GM23338 (cell line): Measurements from ENCODE around the gene BTBD9. TPM values are rescaled to one million over a fixed set of nuclear protein-coding genes. Genes with fewer than 3 reads are reported as not detected.

Experiments
- ATAC-seq: fragments of 200-7000 bp; cut with Tn5 transposase; 3 replicates; pipeline ENCODE4 v1.9.1; 2020
- DNase-seq: peaks from one replicate; pipeline ENCODE4 v3.0.0-alpha.2; 2015; ENCODE audit warnings: low spot score
- H2AFZ ChIP-seq: fragments of 200-600 bp; sonication (generic); 2 replicates; pipeline ENCODE4 v1.8.0; 2016; ENCODE audit warnings: antibody characterized with exemption, mild to moderate bottlenecking, moderate library complexity
- H3F3A ChIP-seq: fragments of 200-600 bp; sonication (generic); replicated peaks from 2 replicates; pipeline ENCODE4 v1.8.0; 2017; ENCODE audit warnings: antibody characterized with exemption, mixed run types, low read depth
- H3K27ac ChIP-seq: fragments of 200-600 bp; sonication (generic); 2 replicates; pipeline ENCODE4 v1.6.1; 2016; ENCODE audit warnings: low read depth
- H3K27me3 ChIP-seq: fragments of 200-600 bp; sonication (generic); 2 replicates; pipeline ENCODE4 v1.8.0; 2016; ENCODE audit warnings: mild to moderate bottlenecking, mixed run types, moderate library complexity; ENCODE audit not compliant: insufficient read depth
- H3K36me3 ChIP-seq: fragments of 200-600 bp; sonication (generic); 2 replicates; pipeline ENCODE4 v1.8.0; 2016; ENCODE audit warnings: mild to moderate bottlenecking; ENCODE audit not compliant: insufficient read depth
- H3K4me1 ChIP-seq: fragments of 200-600 bp; sonication (generic); 2 replicates; pipeline ENCODE4 v1.8.0; 2016; ENCODE audit warnings: mild to moderate bottlenecking, moderate library complexity; ENCODE audit not compliant: insufficient read depth
- H3K4me2 ChIP-seq: fragments of 200-600 bp; sonication (generic); 2 replicates; pipeline ENCODE4 v1.7.1; 2017; ENCODE audit warnings: mixed run types
- H3K4me3 ChIP-seq: fragments of 200-600 bp; sonication (generic); 2 replicates; pipeline ENCODE4 v1.6.1; 2016; ENCODE audit warnings: mixed run types
- H3K79me2 ChIP-seq: fragments of 200-600 bp; sonication (generic); replicated peaks from 2 replicates; pipeline ENCODE4 v1.8.0; 2017; ENCODE audit warnings: mild to moderate bottlenecking; ENCODE audit not compliant: insufficient read depth
- H3K9me2 ChIP-seq: fragments of 200-600 bp; sonication (generic); 2 replicates; pipeline ENCODE4 v1.8.0; 2017; ENCODE audit not compliant: insufficient read depth
- H4K20me1 ChIP-seq: fragments of 200-600 bp; sonication (generic); replicated peaks from 2 replicates; pipeline ENCODE4 v1.8.0; 2017; ENCODE audit warnings: mild to moderate bottlenecking; ENCODE audit not compliant: insufficient read depth
- H3K27ac Mint-ChIP-seq: 2 replicates; pipeline ENCODE4 v1.8.0; 2020; ENCODE audit warnings: inconsistent platforms, mild to moderate bottlenecking, moderate library complexity, mixed read lengths
- H3K27me3 Mint-ChIP-seq: 3 replicates; pipeline ENCODE4 v1.8.0; 2022; ENCODE audit warnings: low read depth, mild to moderate bottlenecking, moderate library complexity, mixed read lengths, inconsistent platforms; ENCODE audit not compliant: insufficient read depth, poor library complexity
- H3K36me3 Mint-ChIP-seq: 3 replicates; pipeline ENCODE4 v1.8.0; 2021; ENCODE audit warnings: low read depth, mild to moderate bottlenecking, inconsistent platforms, moderate library complexity, mixed read lengths
- H3K4me1 Mint-ChIP-seq: 3 replicates; pipeline ENCODE4 v1.8.0; 2020; ENCODE audit warnings: mild to moderate bottlenecking, inconsistent platforms, mixed read lengths
- H3K4me3 Mint-ChIP-seq: 3 replicates; pipeline ENCODE4 v1.8.0; 2021; ENCODE audit warnings: moderate library complexity, mild to moderate bottlenecking, inconsistent platforms, mixed read lengths
- H3K9me3 Mint-ChIP-seq: 3 replicates; pipeline ENCODE4 v1.8.0; 2020; ENCODE audit warnings: moderate library complexity, mild to moderate bottlenecking, inconsistent platforms, mixed read lengths
- CREB1 ChIP-seq: fragments of 250-450 bp; sonication (Bioruptor Pico); IDR thresholded peaks from 2 replicates; pipeline ENCODE4 v1.5.0; 2020; ENCODE audit warnings: low read depth, mild to moderate bottlenecking, moderate library complexity
- CTCF ChIP-seq, 2 experiments: fragments of 200-600 bp in 1 of 2; sonication (generic) in 1 of 2; conservative IDR thresholded peaks; 2 replicates each; pipeline versions ENCODE4 v1.5.1 to v1.6.1; 2016 to 2017; ENCODE audit warnings: antibody characterized with exemption in 2 of 2, low read depth in 2 of 2, mild to moderate bottlenecking in 2 of 2, moderate library complexity in 1 of 2
- EZH2phosphoT487 ChIP-seq: fragments of 200-600 bp; sonication (generic); IDR thresholded peaks from one replicate; pipeline ENCODE4 v1.8.1; 2018; ENCODE audit warnings: antibody characterized with exemption; ENCODE audit not compliant: unreplicated experiment
- NANOG ChIP-seq: IDR thresholded peaks from 2 replicates; pipeline ENCODE4 v1.6.1; 2016; ENCODE audit warnings: antibody characterized with exemption, borderline replicate concordance
- REST ChIP-seq: IDR thresholded peaks from one replicate; pipeline ENCODE4 v1.6.1; 2018; ENCODE audit warnings: antibody characterized with exemption; ENCODE audit not compliant: unreplicated experiment
- ZNF114 ChIP-seq: fragments of 250-450 bp; sonication (Bioruptor Pico); IDR thresholded peaks from 2 replicates; pipeline ENCODE4 v1.5.0; 2020; ENCODE audit warnings: mild to moderate bottlenecking, moderate library complexity
- ZNF331 ChIP-seq: fragments of 250-450 bp; sonication (Bioruptor Pico); IDR thresholded peaks from 2 replicates; pipeline ENCODE4 v1.5.0; 2020; ENCODE audit warnings: low read depth, mild to moderate bottlenecking, moderate library complexity
- ZNF462 ChIP-seq: fragments of 250-450 bp; sonication (Bioruptor Pico); IDR thresholded peaks from 2 replicates; pipeline ENCODE4 v1.5.0; 2020; ENCODE audit warnings: mild to moderate bottlenecking, moderate library complexity
- polyA plus RNA-seq: library from polyadenylated mRNA; unstranded; fragments of >200 nt; fragmentation: Nextera tagmentation; extraction: Ambion mirVana; gene quantifications from 2 replicates; pipeline ENCODE4 v1.2.1, GENCODE V29; 2016
- total RNA-seq: library from RNA; depleted of rRNA; stranded (reverse); fragments of >200 nt; shearing (Covaris generic); gene quantifications from 2 replicates; pipeline ENCODE4 v1.2.3, GENCODE V29; 2014

Gene BTBD9
- total and polyA plus RNA-seq, 2 experiments from 2014 or later: 4.2 to 5.3 TPM

GRCh38 chr6:38445336-38445735 is 194.4 kb downstream of the BTBD9 start (continued):
- TF ChIP-seq ZNF462: no peak
- TF ChIP-seq ZNF331 (CRISPR knock-in tag): no peak

GRCh38 chr6:38443352-38444144 is 196.2 kb downstream of the BTBD9 start:
- no peaks in the 10 kb centered on the region for H3K27me3 ChIP-seq
- ATAC-seq (no peak), DNase-seq (no peak)
- no peaks in the 10 kb centered on the region for H3K79me2 ChIP-seq
- H3K27ac Mint-ChIP-seq: no peak overlapping the region
- H4K20me1 ChIP-seq: no peaks in the 10 kb centered on the region
- no peak overlapping the region for H3K4me3 Mint-ChIP-seq
- H3K4me1 Mint-ChIP-seq: peaks cover 5% of the 10 kb centered on the region; the same call in 1 of the 3 replicates
- TF ChIP-seq EZH2phosphoT487: no peak
- H3K4me2 ChIP-seq: no peak overlapping the region
- no peaks in the 10 kb centered on the region for H3F3A ChIP-seq
- no peak overlapping the region for H3K4me3 ChIP-seq
- H2AFZ ChIP-seq: no peak overlapping the region
- H3K4me1 ChIP-seq: no peaks in the 10 kb centered on the region
- H3K27ac ChIP-seq: no peak overlapping the region
- no peaks in the 10 kb centered on the region for H3K36me3 ChIP-seq
- no peaks in the 10 kb centered on the region for H3K36me3 Mint-ChIP-seq
- H3K9me3 Mint-ChIP-seq: no peaks in the 10 kb centered on the region
- H3K27me3 Mint-ChIP-seq: no peaks in the 10 kb centered on the region
- H3K9me2 ChIP-seq: no peaks in the 10 kb centered on the region

- peaks cover 8% of the 10 kb centered on the region for H3K4me1 Mint-ChIP-seq
- no peak for TF ChIP-seq ZNF331 (CRISPR knock-in tag)
- no peak for TF ChIP-seq ZNF114 (CRISPR knock-in tag)
- no peak for TF ChIP-seq REST
- no peak for TF ChIP-seq CREB1 (CRISPR knock-in tag)
- no peak for TF ChIP-seq CTCF (conservative IDR thresholded peaks at IDR 0.05; ENCODE audit: low read depth in 2 of 2)
- TF ChIP-seq NANOG: no peak
Measured at GRCh38 chr6:38438097-38438496, 201.6 kb downstream of the BTBD9 start.

More at GRCh38 chr6:38438097-38438496, 201.6 kb downstream of the BTBD9 start:
- Histone ChIP-seq H3K9me2 (no peaks in the 10 kb centered on the region), H4K20me1 (no peaks in the 10 kb centered on the region), H3K4me3 (no peak overlapping the region), H3F3A (no peaks in the 10 kb centered on the region), H2AFZ (no peak overlapping the region), H3K79me2 (no peaks in the 10 kb centered on the region), H3K36me3 (no peaks in the 10 kb centered on the region), H3K4me1 (peaks cover 5% of the 10 kb centered on the region), H3K27ac (no peak overlapping the region), H3K27me3 (no peaks in the 10 kb centered on the region), H3K4me2 (no peak overlapping the region)
- DNase-seq: no peak
- ATAC-seq: no peak
- Mint-ChIP-seq H3K36me3 (no peaks in the 10 kb centered on the region), H3K27ac (no peak overlapping the region), H3K9me3 (no peaks in the 10 kb centered on the region), H3K4me3 (no peak overlapping the region), H3K27me3 (no peaks in the 10 kb centered on the region)
